ENCODE results near the gene GPAM. TPM values are rescaled to one million over a fixed set of nuclear protein-coding genes. Genes with fewer than 3 reads are reported as not detected.

GPAM gene
- total and polyA plus RNA-seq, 4 donors, result 35.5 to 214 (median 147) TPM

Other genes starting within 250 kb of the GPAM start
- under 1 TPM; 0.05 to 0.08 TPM for gene TECTB, start 99.6 kb upstream of the GPAM start, total RNA-seq
- under 1 TPM; 0.08 to 0.44 TPM for gene TECTB, start 99.6 kb upstream of the GPAM start, polyA plus RNA-seq
- 100 to 1,000 TPM in 1 of 2 donors, 10 to 100 TPM in 1; 15.0 to 201 TPM for gene ACSL5, start 190.4 kb upstream of the GPAM start, total RNA-seq
- gene ACSL5, start 190.4 kb upstream of the GPAM start, polyA plus RNA-seq, result 10 to 100 TPM; 32.0 to 55.0 TPM

Measured in liver (tissue), 4 donors.